B cell (primary cell): ENCODE measurements around the gene PPP6R2. TPM values are rescaled to one million over a fixed set of nuclear protein-coding genes. Genes with fewer than 3 reads are reported as not detected.

Experiments
- ATAC-seq: fragments of 200-7000 bp; cut with Tn5 transposase; one replicate; pipeline ENCODE4 v1.10.0; 2021; ENCODE audit warnings: low read depth, mild to moderate bottlenecking, moderate number of reproducible peaks, moderate library complexity
- CTCF ChIA-PET: fragments of 350-600 bp; sonication (Branson Sonifier 250); formaldehyde crosslinking; loops from one replicate; lab custom pipeline; 2021; ENCODE audit warnings: antibody characterized with exemption, inconsistent platforms; lab: Charles Lee
- POLR2A ChIA-PET: fragments of 350-600 bp; sonication (Branson Sonifier 250); formaldehyde crosslinking; loops from one replicate; lab custom pipeline; 2021; ENCODE audit warnings: antibody characterized with exemption; lab: Charles Lee
- DNase-seq: peaks from one replicate; pipeline ENCODE4 v3.0.0; 2013
- H2AFZ ChIP-seq: 2 replicates; pipeline ENCODE4 v1.6.1; 2012; ENCODE audit warnings: mild to moderate bottlenecking, low read depth, low read length; ENCODE audit not compliant: insufficient read depth, poor library complexity, severe bottlenecking
- H3K27ac ChIP-seq, 2 donors: 1 replicate in 1 of 2; 2 replicates in 1 of 2; pipeline ENCODE4 v1.5.1; 2012 to 2013; ENCODE audit warnings: low read length in 2 of 2, mild to moderate bottlenecking in 2 of 2, moderate library complexity in 1 of 2
- H3K27me3 ChIP-seq, 4 experiments: fragments of 200-600 bp in 1 of 4; sonication (generic) in 1 of 4; replicated peaks in 1 of 4; 1 replicate in 2 of 4; 2 replicates in 2 of 4; pipeline versions ENCODE4 v1.6.1 to v1.7.0; 2013 to 2016; ENCODE audit warnings: low read length in 3 of 4, mild to moderate bottlenecking in 2 of 4, mixed read lengths in 1 of 4, moderate library complexity in 1 of 4; ENCODE audit not compliant: insufficient read depth in 4 of 4, control insufficient read depth in 3 of 4; ENCODE audit errors: control extremely low read depth in 1 of 4
- H3K36me3 ChIP-seq, 2 experiments: replicated peaks in 1 of 2; 1 replicate in 1 of 2; 2 replicates in 1 of 2; pipeline versions ENCODE4 v1.6.1 to v1.7.1; 2013; ENCODE audit warnings: low read length in 1 of 2; ENCODE audit not compliant: insufficient read depth in 2 of 2, control insufficient read depth in 1 of 2; ENCODE audit errors: control extremely low read depth in 1 of 2, extremely low read depth in 1 of 2
- H3K4me1 ChIP-seq, 2 donors: fragments of 200-600 bp in 1 of 2; sonication (generic) in 1 of 2; 1 replicate in 1 of 2; 2 replicates in 1 of 2; pipeline versions ENCODE4 v1.5.1 to v1.6.1; 2013 to 2017; ENCODE audit warnings: low read length in 2 of 2; ENCODE audit not compliant: control insufficient read depth in 2 of 2, insufficient read depth in 2 of 2
- H3K4me2 ChIP-seq: replicated peaks from 2 replicates; pipeline ENCODE3; 2012; ENCODE audit warnings: mild to moderate bottlenecking, low read depth, low read length; ENCODE audit not compliant: poor library complexity, severe bottlenecking
- H3K4me3 ChIP-seq, 5 experiments: fragments of 200-600 bp in 1 of 5; sonication (generic) in 1 of 5; 1 replicate in 3 of 5; 2 replicates in 2 of 5; pipeline versions ENCODE4 v1.5.1 to v1.7.0; 2011 to 2016; ENCODE audit warnings: low read length in 4 of 5, mild to moderate bottlenecking in 4 of 5, low read depth in 2 of 5, control low read depth in 1 of 5, moderate library complexity in 1 of 5; ENCODE audit not compliant: insufficient read depth in 1 of 5; ENCODE audit errors: control extremely low read depth in 1 of 5, extremely low read depth in 1 of 5
- H3K79me2 ChIP-seq: fragments of 200-600 bp; sonication (generic); one replicate; pipeline ENCODE4 v1.6.0; 2016; ENCODE audit warnings: low read length; ENCODE audit not compliant: control insufficient read depth, insufficient read depth
- H3K9ac ChIP-seq: fragments of 200-600 bp; sonication (generic); 2 replicates; pipeline ENCODE4 v1.6.1; 2017; ENCODE audit warnings: mild to moderate bottlenecking, low read length, moderate library complexity
- H3K9me3 ChIP-seq, 3 donors: one replicate each; pipeline versions ENCODE4 v1.6.1 to v1.7.1; 2013; ENCODE audit warnings: low read length in 2 of 3; ENCODE audit not compliant: control insufficient read depth in 2 of 3, insufficient read depth in 1 of 3; ENCODE audit errors: control extremely low read depth in 1 of 3
- H4K20me1 ChIP-seq: 2 replicates; pipeline ENCODE4 v1.6.0; 2012; ENCODE audit warnings: mild to moderate bottlenecking, low read length; ENCODE audit not compliant: insufficient read depth, control insufficient read depth, poor library complexity, severe bottlenecking
- H3K27ac Mint-ChIP-seq: one replicate; pipeline ENCODE4 v1.8.0; 2021; ENCODE audit warnings: mixed read lengths
- H3K27me3 Mint-ChIP-seq: one replicate; pipeline ENCODE4 v1.8.0; 2021; ENCODE audit warnings: mixed read lengths
- H3K4me1 Mint-ChIP-seq: one replicate; pipeline ENCODE4 v1.8.0; 2021; ENCODE audit warnings: mixed read lengths
- H3K4me3 Mint-ChIP-seq: one replicate; pipeline ENCODE4 v1.8.0; 2021; ENCODE audit warnings: mixed read lengths
- H3K9me3 Mint-ChIP-seq: one replicate; pipeline ENCODE4 v1.8.0; 2022; ENCODE audit warnings: mixed read lengths; ENCODE audit not compliant: insufficient read depth
- EZH2 ChIP-seq: IDR thresholded peaks from 2 replicates; pipeline ENCODE4 v1.6.1; 2012; ENCODE audit warnings: borderline replicate concordance, low read depth, mild to moderate bottlenecking, moderate library complexity, low read length; ENCODE audit not compliant: insufficient read depth, poor library complexity, severe bottlenecking
- WGBS: methylation state at CpG from one replicate; pipeline ENCODE4 v1.1.5; 2013; ENCODE audit warnings: missing lambda C conversion rate; ENCODE audit not compliant: insufficient coverage; 5-methylcytosine and 5-hydroxymethylcytosine counted together
- intact Hi-C: fragments of 100-400 bp; cut with micrococcal nuclease; formaldehyde crosslinking; loops from one replicate; pipeline ENCODE4 v1.10.0; 2022
- polyA plus RNA-seq: library from polyadenylated mRNA; depleted of rRNA; stranded (reverse); fragments of >200 nt; gene quantifications from 2 replicates; pipeline ENCODE4 v1.2.3, GENCODE V29; 2012
- total RNA-seq, 2 donors: library from RNA; stranded (reverse); fragments of 120-200 nt in 1 of 2; gene quantifications; 1 replicate in 1 of 2; 2 replicates in 1 of 2; pipeline versions ENCODE4 v1.2.3 to v1.2.4, GENCODE V29; 2013 to 2022
- TF ChIP-seq, protein P1 (sequence below): fragments of 200-600 bp; IDR thresholded peaks from one replicate; pipeline ENCODE4 v1.8.0; 2022; ENCODE audit warnings: antibody characterized with exemption, mild to moderate bottlenecking

PPP6R2 gene
- total and polyA plus RNA-seq, 2 donors (not counting 1 experiment from before 2014, with no cell fraction given): 91.4 to 98.7 TPM

DNA sequence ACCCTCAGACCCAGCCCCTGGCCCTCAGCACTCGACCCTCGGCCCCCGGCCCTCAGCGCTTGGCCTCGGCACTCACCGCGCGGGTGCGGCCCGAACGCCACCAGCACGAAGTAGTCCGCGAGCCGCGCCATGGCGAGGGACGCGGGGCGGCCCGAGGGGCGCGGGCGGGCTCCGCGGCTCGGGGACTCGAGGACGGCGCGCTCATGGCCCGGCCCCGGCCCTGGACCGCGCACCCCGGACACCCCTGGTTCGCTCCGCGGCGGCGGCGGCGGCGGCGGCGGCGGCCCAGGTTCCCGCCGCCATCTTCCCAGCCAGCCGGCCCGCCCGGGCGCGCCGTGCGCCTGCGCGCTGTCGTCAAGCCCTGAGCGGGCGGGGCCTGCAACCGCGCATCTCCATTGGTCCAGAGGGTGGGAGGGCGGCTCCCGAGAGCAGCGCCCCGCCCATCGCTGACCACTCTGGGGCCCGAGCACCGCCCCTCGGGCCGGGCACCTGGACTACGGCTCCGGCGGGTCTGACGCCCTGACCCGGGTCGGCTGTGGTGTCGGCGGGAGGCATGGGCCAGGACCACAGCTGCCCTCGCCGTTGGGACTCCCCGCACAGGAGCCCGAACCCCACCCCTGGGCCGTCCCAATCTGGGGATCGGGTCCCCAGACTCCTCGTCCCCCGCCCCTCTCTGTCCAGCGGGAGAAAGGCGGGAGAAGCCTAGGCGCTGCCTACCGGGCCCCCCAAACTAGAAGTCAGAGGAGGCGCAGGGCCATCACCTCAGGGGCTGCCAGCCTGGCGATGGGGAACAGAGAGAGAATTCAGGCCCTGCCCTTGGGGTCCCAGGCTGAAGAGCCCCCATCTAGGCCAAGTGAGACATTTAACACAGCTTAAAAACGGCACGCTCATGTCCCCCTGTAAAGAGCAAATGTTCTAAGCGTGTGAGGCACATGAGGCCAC is 131.9 kb downstream of the PPP6R2 start, which contains the start of gene SBF1:
Gene SBF1, minus strand, starts transcription at position 326 of the 942 bp plus-strand sequence. Its CDS starts 195 bp downstream, at position 131.
- Histone ChIP-seq H4K20me1 (peaks cover 42% of the 10 kb centered on the region), H3K79me2 (peaks cover 55% of the 10 kb centered on the region), H3K9ac (peak within 1 kb of the TSS; percentile 87), H3K4me1 (peaks cover 45 to 50% of the 10 kb centered on the region in 2 donors), H3K27ac (peak within 1 kb of the TSS; percentile 20 to 90), H3K27me3 (no peaks in the 10 kb centered on the region), H3K9me3 (no peaks in the 10 kb centered on the region), H2AFZ (peak within 1 kb of the TSS; percentile 95), H3K4me3 (peak within 1 kb of the TSS; percentile 51 to 81 (median 68)), H3K4me2 (peak within 1 kb of the TSS; percentile 99), H3K36me3 (peaks cover 0 to 5% of the 10 kb centered on the region in 2 experiments)
- Mint-ChIP-seq H3K9me3 (no peaks in the 10 kb centered on the region), H3K27ac (peak within 1 kb of the TSS; percentile 92), H3K4me3 (peak within 1 kb of the TSS; percentile 89), H3K4me1 (peaks cover 48% of the 10 kb centered on the region), H3K27me3 (peaks cover 3% of the 10 kb centered on the region)
- DNase-seq: peak; percentile 93
- intact Hi-C loops: loop anchor here (1.0 to 10.0 kb wide), 3 partner anchors 52 to 540 kb away; partner anchors contain the start of gene SCO2
- WGBS: 2% methylated on average over 97 of the region's 97 CpGs
- ATAC-seq: peak; percentile 78
- POLR2A ChIA-PET: no interaction called here
- CTCF ChIA-PET: no interaction called here
- TF ChIP-seq EZH2: no peak
- TF ChIP-seq, protein P1, sequence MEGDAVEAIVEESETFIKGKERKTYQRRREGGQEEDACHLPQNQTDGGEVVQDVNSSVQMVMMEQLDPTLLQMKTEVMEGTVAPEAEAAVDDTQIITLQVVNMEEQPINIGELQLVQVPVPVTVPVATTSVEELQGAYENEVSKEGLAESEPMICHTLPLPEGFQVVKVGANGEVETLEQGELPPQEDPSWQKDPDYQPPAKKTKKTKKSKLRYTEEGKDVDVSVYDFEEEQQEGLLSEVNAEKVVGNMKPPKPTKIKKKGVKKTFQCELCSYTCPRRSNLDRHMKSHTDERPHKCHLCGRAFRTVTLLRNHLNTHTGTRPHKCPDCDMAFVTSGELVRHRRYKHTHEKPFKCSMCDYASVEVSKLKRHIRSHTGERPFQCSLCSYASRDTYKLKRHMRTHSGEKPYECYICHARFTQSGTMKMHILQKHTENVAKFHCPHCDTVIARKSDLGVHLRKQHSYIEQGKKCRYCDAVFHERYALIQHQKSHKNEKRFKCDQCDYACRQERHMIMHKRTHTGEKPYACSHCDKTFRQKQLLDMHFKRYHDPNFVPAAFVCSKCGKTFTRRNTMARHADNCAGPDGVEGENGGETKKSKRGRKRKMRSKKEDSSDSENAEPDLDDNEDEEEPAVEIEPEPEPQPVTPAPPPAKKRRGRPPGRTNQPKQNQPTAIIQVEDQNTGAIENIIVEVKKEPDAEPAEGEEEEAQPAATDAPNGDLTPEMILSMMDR: no peak
